Mucosa of descending colon (tissue), 3 donors: ENCODE results near the gene SHROOM2. TPM values are rescaled to one million over a fixed set of nuclear protein-coding genes. Genes with fewer than 3 reads are reported as not detected.

Experiments
- ATAC-seq: fragments of 200-7000 bp; cut with Tn5 transposase; one replicate; pipeline ENCODE4 v1.9.1; 2020; ENCODE audit warnings: mild to moderate bottlenecking, moderate library complexity
- DNase-seq, 3 donors: peaks; one replicate each; pipeline ENCODE4 v3.0.0-alpha.2; 2020
- H3K36me3 ChIP-seq: fragments of 200-600 bp; one replicate; pipeline ENCODE4 v1.8.0; 2021; ENCODE audit warnings: low read depth, mild to moderate bottlenecking
- H3K4me1 ChIP-seq: fragments of 200-600 bp; one replicate; pipeline ENCODE4 v1.8.0; 2021; ENCODE audit warnings: low read depth, mild to moderate bottlenecking
- H3K4me3 ChIP-seq: fragments of 200-600 bp; one replicate; pipeline ENCODE4 v1.8.0; 2021; ENCODE audit warnings: mild to moderate bottlenecking
- H3K9me3 ChIP-seq: fragments of 200-600 bp; one replicate; pipeline ENCODE4 v1.8.0; 2021; ENCODE audit warnings: mild to moderate bottlenecking
- intact Hi-C, 2 donors: fragments of 100-400 bp; cut with DNase I in 1 of 2; cut with micrococcal nuclease in 1 of 2; formaldehyde crosslinking; loops; one replicate each; pipeline versions ENCODE4 v1.11.0 to v1.11.1; 2022; cut with DNase I, micrococcal nuclease
- total RNA-seq, 3 donors: library from RNA; stranded (reverse); fragmentation: NEBNext Ultra II Directional in 2 of 3; extraction: Animal tissue kit (Norgen Biotek cat#: 25700) in 2 of 3; gene quantifications; one replicate each; pipeline versions ENCODE4 v1.2.1 to v1.2.4, GENCODE V29; 2021 to 2023
- TF ChIP-seq, protein P1 (sequence below): fragments of 200-600 bp; IDR thresholded peaks from one replicate; pipeline ENCODE4 v1.8.0; 2022; ENCODE audit warnings: antibody characterized with exemption, mild to moderate bottlenecking
- donor health status: DM: no; HTN: no; CAD: no; lungs with moderate emphysema.
- donor health status: DM: no; HTN: no; CAD: no.
- donor health status: DM: no; HTN: yes; CAD: no.

Gene SHROOM2
- total RNA-seq, 3 donors from 2014 or later: 1.2 to 11.5 (median 5.1) TPM

DNA sequence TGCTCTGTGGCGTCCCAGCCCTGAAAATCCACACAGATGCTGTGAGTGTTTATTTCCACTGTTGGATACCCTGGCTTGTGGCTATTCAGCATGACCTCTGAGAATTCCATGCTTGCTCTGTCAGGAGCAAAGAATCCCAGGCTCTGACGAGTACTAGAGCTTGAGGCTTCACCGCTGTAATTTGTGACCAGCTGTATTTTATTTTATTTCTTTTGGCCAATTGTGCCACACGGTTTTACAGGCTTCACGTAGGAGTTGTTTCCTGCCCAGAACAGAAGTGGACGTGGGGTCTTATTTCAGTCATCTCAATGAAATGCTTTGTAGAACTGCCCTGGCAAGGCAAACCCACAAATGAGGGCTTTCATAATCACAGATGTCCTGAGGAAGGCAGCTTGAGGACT, 111.5 kb downstream of the SHROOM2 start:
- no peak for DNase-seq
- no peaks in the 10 kb centered on the region for H3K36me3 ChIP-seq
- TF ChIP-seq, protein P1, sequence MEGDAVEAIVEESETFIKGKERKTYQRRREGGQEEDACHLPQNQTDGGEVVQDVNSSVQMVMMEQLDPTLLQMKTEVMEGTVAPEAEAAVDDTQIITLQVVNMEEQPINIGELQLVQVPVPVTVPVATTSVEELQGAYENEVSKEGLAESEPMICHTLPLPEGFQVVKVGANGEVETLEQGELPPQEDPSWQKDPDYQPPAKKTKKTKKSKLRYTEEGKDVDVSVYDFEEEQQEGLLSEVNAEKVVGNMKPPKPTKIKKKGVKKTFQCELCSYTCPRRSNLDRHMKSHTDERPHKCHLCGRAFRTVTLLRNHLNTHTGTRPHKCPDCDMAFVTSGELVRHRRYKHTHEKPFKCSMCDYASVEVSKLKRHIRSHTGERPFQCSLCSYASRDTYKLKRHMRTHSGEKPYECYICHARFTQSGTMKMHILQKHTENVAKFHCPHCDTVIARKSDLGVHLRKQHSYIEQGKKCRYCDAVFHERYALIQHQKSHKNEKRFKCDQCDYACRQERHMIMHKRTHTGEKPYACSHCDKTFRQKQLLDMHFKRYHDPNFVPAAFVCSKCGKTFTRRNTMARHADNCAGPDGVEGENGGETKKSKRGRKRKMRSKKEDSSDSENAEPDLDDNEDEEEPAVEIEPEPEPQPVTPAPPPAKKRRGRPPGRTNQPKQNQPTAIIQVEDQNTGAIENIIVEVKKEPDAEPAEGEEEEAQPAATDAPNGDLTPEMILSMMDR: no peak
- ATAC-seq: no peak
- H3K9me3 ChIP-seq: no peaks in the 10 kb centered on the region
- H3K4me3 ChIP-seq: no peak overlapping the region
- intact Hi-C loops: no loop called here
- H3K4me1 ChIP-seq: no peaks in the 10 kb centered on the region

DNA sequence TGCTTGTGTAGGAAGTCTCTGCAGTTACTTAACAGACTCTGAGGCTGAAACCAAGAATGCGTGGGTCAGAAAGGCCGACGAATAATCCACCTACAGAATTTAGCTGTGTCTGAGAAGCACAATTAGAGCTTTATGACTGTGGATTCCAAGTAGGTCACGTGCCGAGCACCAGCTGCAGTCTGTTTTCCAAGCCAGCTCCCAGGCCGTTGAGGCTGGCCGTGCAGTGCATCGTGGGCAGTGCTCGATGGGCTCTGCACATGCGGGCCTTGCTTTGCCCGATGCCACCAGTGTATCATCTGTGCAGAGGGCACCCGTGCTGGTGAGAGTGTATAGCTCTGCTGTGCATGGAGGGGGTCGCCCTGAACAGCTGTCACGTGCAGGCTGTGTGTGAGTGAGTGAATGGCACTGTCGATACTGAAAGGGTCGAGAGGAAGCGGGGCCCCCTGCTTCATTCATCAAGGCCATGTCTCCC, 113.4 kb downstream of the SHROOM2 start:
- H3K36me3 ChIP-seq: no peaks in the 10 kb centered on the region
- H3K9me3 ChIP-seq: no peaks in the 10 kb centered on the region
- TF ChIP-seq, protein P1: no peak
- H3K4me1 ChIP-seq: no peaks in the 10 kb centered on the region
- H3K4me3 ChIP-seq: no peak overlapping the region
- intact Hi-C loops: no loop called here
- DNase-seq (peak in 1 of 3 donors; percentile 18), ATAC-seq (no peak)

DNA sequence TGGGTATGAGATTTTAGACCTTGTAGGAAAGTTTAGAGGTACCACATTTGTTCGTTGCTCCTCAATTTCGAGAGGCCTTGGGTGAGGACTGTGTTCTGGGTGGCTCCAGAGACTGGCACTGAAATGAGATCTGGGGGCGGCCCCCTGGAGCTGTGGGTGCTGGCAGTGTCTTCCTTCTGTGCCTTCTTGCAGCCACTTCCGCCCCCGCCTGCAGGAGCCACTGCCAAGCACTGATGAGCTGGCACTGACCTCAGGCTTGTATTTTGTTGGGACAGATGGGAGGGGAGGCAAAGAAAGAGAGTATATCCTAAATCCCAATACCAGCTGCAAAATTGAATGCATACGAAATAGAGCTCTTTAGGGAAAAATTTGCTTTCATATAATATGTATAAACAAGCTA, 116.4 kb downstream of the SHROOM2 start:
- H3K4me1 ChIP-seq: no peaks in the 10 kb centered on the region
- no peak for DNase-seq
- intact Hi-C loops: no loop called here
- no peaks in the 10 kb centered on the region for H3K9me3 ChIP-seq
- no peak for ATAC-seq
- no peaks in the 10 kb centered on the region for H3K36me3 ChIP-seq
- no peak overlapping the region for H3K4me3 ChIP-seq
- TF ChIP-seq, protein P1: no peak

DNA sequence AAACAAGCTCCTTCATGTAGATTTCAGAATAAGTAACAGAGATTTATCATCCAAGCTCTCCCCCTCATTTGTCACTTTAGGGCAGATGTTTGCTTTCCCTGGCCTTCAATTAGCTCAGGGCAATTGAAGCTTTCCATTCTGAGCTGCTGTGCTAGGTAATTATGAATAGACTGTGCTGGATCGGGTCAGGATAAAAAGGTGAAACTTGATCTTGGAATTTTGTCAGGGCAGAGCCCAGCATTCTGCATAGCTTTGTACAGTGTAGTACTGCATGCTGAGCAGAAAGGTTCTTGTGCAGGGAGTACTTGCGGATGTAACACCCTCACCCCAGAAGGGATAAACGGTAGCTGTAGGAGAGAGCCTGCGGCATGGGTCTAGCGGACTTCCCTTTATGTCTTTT, 116.9 kb downstream of the SHROOM2 start:
- intact Hi-C loops: no loop called here
- H3K4me1 ChIP-seq: no peaks in the 10 kb centered on the region
- no peaks in the 10 kb centered on the region for H3K9me3 ChIP-seq
- no peak for ATAC-seq
- no peaks in the 10 kb centered on the region for H3K36me3 ChIP-seq
- DNase-seq: no peak
- H3K4me3 ChIP-seq: no peak overlapping the region
- TF ChIP-seq, protein P1: no peak

DNA sequence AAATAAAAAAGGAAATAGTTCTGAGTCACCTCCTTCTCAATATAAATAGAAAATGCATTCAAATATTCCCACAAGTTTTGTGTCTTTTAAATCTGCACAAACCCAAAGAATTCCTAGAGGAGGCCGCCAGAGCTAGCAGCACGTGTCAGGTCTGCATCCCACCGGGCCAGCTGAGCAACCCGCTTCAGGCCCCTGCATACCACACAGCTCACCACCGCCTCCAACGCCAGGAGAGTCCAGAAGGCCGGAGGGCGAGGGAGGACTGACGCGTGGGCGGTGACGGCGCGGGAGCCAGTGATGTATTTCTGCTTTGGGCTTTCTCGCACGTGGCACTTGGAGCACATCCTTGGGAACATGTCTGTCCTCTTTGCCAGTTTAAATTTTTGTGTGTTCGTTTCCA, 119.1 kb downstream of the SHROOM2 start:
- intact Hi-C loops: no loop called here
- TF ChIP-seq, protein P1: no peak
- ATAC-seq: no peak

DNA sequence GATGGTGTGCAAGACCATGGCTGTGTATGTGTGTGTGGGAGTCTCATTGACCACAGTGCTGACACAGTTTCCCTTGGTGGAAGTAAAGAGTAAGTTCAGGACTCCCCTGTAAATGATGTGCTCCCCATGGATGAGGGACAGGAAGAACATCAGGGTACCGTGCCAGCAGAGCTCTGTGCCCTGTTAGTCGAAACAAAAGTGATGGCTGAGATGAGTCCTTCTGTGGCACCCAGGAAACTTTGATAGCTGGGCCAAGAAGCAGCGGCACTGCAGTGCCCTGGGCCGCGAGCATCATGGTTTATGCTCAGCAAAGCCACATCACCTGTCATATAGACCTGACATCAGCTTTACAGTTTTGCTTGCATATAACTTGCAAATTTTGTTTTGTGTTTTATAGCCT, 119.5 kb downstream of the SHROOM2 start:
- Histone ChIP-seq H3K4me3 (no peak overlapping the region), H3K36me3 (no peaks in the 10 kb centered on the region), H3K9me3 (no peaks in the 10 kb centered on the region), H3K4me1 (no peaks in the 10 kb centered on the region)
- DNase-seq: no peak
- no peak for ATAC-seq
- intact Hi-C loops: no loop called here
- TF ChIP-seq, protein P1: no peak

More for the DNA sequence above, 119.1 kb downstream of the SHROOM2 start:
- Histone ChIP-seq H3K9me3 (no peaks in the 10 kb centered on the region), H3K4me1 (no peaks in the 10 kb centered on the region), H3K4me3 (no peak overlapping the region), H3K36me3 (no peaks in the 10 kb centered on the region)
- no peak for DNase-seq
